GM23248 (cell line): Measurements from ENCODE around the gene PQBP1.

Experiments
- EZH2 ChIP-seq: fragments of 200-600 bp; sonication (generic); IDR thresholded peaks from 2 replicates; pipeline ENCODE4 v1.6.1; 2018; ENCODE audit warnings: antibody characterized with exemption, mild to moderate bottlenecking; ENCODE audit not compliant: insufficient read depth, poor library complexity, severe bottlenecking
- EZH2phosphoT487 ChIP-seq: fragments of 200-600 bp; sonication (generic); IDR thresholded peaks from 2 replicates; pipeline ENCODE4 v1.6.1; 2018; ENCODE audit warnings: antibody characterized with exemption, moderate library complexity, mild to moderate bottlenecking, low read depth; ENCODE audit not compliant: insufficient read depth

DNA sequence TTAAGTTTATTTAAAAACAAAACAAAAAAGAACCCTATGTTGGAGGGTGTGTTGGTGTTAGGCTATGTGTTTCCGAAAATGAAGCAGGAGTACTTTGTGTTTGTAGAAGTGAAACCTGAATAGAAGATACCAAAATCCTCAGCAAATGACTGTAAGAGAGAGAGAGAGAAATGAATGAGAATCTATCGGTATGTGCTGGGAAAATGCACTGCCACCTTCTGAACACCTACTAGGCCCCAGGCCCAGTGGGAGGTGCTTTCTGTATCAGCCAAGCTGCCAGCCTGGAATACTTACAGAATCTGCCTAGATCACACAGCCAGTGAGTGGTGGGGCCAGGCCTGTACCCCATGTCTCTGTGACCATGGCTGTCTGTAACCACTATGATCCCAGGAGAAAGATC, 36.0 kb downstream of the PQBP1 start:
- TF ChIP-seq EZH2 (no peak), EZH2phosphoT487 (no peak)
